HG03039 (cell line): ENCODE measurements around the gene SLC5A1.

Experiments
- ATAC-seq: cut with Tn5 transposase; IDR thresholded peaks from one replicate; pipeline ENCODE4 v1.9.1; 2021; ENCODE audit warnings: mild to moderate bottlenecking, moderate library complexity; ENCODE audit not compliant: unreplicated experiment

Gene SLC5A1

DNA sequence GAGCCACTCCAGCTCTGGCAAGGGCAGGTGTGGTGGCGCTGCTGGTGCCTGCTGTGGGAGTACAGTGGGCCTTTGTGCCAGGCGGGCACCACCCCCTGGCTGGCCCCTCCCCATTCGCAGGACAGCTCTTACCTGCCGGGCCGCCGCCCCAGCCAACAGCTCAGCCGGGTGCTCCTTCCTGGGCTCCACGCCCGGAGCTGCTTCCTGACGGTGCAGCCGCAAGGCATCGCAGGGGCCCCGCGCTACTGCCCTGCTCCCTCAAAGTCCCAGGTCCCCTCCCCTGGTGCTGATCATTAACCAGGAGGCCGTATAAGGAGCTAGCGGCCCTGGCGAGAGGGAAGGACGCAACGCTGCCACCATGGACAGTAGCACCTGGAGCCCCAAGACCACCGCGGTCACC is at the start of gene SLC5A1:
SLC5A1 (plus strand) TSS at position 338 of the 400 bp plus-strand sequence; CDS start at position 359, 21 bp downstream.
- ATAC-seq = no peak

DNA sequence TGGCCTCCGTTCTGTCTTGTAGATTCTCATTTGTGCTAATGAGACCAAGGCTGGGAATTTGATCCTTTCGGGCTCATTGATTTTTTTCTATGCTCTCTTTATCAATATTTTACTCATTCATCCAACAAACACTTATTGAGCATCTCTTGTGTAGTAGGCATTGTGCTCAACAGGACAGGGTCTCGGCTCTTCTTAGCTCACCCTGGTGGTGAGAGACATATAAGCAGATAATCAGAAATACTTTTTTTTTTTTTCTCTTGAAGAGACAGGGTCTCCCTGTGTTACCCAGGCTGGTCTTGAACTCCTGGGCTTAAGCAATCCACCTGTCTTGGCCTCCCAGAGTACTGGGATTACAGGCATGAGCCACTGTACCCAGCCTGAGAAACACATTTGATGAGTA is 48.0 kb upstream of the SLC5A1 start:
- ATAC-seq = no peak

GRCh38 chr22:31995807-31996206 is 47.3 kb upstream of the SLC5A1 start:
- ATAC-seq = no peak

DNA sequence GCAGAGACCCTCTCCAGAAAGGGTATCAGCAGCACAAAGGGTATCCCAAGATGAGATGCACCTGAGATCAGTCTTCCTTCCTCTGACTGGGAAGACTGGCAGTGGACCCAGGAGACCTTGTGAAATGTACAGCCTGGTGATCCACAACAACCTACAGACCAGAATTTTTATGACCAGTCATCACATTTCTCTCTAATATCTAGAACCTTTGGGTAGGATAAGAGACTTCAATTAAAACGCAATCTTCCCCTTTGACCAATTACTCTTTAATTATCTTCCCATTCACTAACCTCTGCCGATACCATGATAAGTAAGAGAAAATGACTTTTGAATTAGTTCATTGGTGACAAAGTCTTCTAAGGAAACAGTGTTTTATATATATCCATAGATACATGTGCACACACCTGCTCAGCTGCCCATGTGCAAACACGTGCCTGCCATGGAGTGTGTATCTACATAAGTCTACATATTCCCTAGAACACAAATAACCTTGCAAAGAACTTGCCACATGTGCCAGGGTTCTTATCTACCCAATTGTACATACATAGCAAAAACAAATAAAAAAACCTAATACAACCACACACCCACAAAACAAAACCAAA is 44.2 kb upstream of the SLC5A1 start:
- no peak for ATAC-seq

- no peak for ATAC-seq
These were observed 42.9 kb upstream of the SLC5A1 start for GRCh38 chr22:32000181-32000580.

GRCh38 chr22:32005453-32005852 is 37.6 kb upstream of the SLC5A1 start:
- no peak for ATAC-seq

- ATAC-seq = no peak
These were observed 29.9 kb upstream of the SLC5A1 start for GRCh38 chr22:32013200-32013599.

GRCh38 chr22:32016081-32016480 is 27.0 kb upstream of the SLC5A1 start:
- no peak for ATAC-seq

DNA sequence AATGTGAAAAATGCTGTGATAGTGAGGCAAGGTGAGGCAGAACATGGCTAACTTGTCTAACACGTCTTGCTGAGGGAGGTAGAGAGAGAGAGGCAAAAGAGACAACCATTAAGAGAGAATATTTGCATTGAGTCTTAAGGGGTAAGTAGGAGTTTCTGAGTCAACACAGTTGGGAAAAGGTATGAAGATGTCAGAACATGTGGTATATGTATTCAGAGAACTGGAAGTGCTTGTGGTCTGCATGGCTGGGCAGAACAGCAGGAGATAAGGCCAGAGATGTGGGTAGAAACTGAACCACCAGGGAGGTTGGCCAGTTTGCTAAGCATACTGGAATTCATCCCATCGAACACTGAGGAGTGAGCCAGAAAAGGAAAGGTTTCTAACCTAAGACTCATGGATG is 25.0 kb upstream of the SLC5A1 start:
- ATAC-seq = no peak

GRCh38 chr22:32020117-32020516 is 22.9 kb upstream of the SLC5A1 start:
- ATAC-seq = no peak

GRCh38 chr22:32021716-32022115 is 21.3 kb upstream of the SLC5A1 start:
- no peak for ATAC-seq

GRCh38 chr22:32023251-32023827 is 19.7 kb upstream of the SLC5A1 start:
- ATAC-seq = no peak

- ATAC-seq = no peak
These were observed 18.3 kb upstream of the SLC5A1 start for GRCh38 chr22:32024796-32025195.

- ATAC-seq = no peak
These were observed 12.4 kb upstream of the SLC5A1 start for GRCh38 chr22:32030518-32031247.

- ATAC-seq = no peak
These were observed 11.6 kb upstream of the SLC5A1 start for GRCh38 chr22:32031466-32031865.

GRCh38 chr22:32034275-32034674 is 8.8 kb upstream of the SLC5A1 start:
- ATAC-seq = no peak

DNA sequence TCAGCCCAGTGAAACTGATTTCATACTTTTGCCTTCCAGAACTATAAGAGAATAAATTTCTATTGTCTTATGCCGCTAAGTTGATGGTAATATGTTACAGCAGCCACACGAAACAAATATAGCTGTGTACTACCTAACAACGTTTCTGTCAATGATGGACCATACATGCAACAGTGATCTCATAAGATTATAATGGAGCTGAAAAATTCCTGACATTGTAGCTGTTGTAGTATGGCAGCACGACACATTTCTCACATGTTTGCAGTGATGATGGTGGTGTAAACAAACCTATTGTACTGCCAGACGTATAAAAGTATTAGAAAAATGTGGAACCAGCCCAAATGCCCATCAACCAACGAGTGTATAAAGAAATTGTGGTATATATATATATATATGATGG is 5.8 kb upstream of the SLC5A1 start:
- ATAC-seq = no peak

DNA sequence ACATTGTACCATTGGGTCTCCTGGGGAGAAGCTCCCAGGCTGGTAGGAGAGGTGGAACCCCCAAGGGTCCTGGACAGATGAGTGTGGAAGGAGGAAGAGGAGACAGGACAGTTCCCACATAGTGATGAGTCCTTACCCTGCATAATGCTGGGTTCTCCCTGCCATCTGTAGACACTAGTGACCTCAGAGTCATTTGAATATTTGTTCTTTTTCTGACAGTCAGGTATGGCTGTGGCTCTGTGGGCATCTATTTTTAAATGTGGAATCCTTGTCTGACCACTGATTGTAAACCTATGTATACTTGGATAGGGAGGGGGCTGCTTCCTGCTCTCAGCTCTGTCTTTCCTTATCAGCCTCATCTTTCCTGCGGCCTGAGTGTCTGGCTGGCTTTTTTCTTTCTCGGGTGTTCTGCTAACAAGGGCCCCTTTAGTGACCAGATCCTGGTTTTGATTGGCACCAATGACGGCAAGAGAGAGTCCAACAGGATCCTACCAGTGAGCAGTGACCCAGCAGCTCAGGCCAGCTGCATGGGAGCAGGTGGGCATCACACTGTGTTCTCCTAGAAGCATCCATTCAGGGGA is 2.6 kb upstream of the SLC5A1 start:
- ATAC-seq = no peak

- no peak for ATAC-seq
These were observed 330 bp downstream of the SLC5A1 start for GRCh38 chr22:32043391-32043790.

DNA sequence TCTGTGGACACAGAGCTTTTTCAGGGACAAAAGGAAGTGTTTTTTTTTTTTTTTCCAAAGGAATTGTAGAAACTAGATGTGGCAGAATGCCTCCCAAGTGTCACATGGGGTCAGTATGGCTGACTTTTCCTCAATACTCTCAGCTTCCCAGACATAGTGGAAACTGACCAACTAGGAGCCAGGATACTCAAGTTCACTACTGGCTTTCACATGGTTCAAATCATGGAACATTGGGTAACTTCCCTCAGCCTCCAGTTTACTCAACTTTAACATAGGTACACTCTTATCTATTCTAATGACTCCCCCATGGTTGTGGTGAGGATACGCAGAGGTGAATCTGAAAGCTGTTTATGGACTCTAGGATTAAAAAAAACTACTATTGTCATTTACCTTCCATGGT is 1.4 kb downstream of the SLC5A1 start:
- no peak for ATAC-seq

GRCh38 chr22:32044913-32045312 is 1.9 kb downstream of the SLC5A1 start:
- ATAC-seq = no peak

GRCh38 chr22:32048069-32048468 is 5.0 kb downstream of the SLC5A1 start:
- no peak for ATAC-seq
